Sigmoid colon (tissue), 7 donors: ENCODE data around the gene MED20. TPM values are rescaled to one million over a fixed set of nuclear protein-coding genes. Genes with fewer than 3 reads are reported as not detected.
"Not testable (repeated sequence)": the region's sequence is repeated elsewhere in the genome, so short reads cannot be mapped to it uniquely, and the experiment has no call there.

Experiments
- DNase-seq: peaks from one replicate; pipeline ENCODE4 v3.0.0-alpha.2; 2019
- H3K27ac ChIP-seq, 4 donors: fragments of 200-600 bp; sonication (generic); one replicate each; pipeline ENCODE4 v1.5.1; 2016 to 2019; ENCODE audit warnings: mild to moderate bottlenecking in 1 of 4
- H3K27me3 ChIP-seq, 3 donors: fragments of 200-600 bp; sonication (generic); one replicate each; pipeline ENCODE4 v1.5.1; 2019; ENCODE audit warnings: mild to moderate bottlenecking in 1 of 3
- H3K36me3 ChIP-seq, 4 donors: fragments of 200-600 bp; sonication (generic); one replicate each; pipeline ENCODE4 v1.5.1; 2016 to 2019
- H3K4me1 ChIP-seq, 4 donors: fragments of 200-600 bp; sonication (generic); one replicate each; pipeline ENCODE4 v1.5.1; 2017 to 2019
- H3K4me3 ChIP-seq, 4 donors: fragments of 200-600 bp; sonication (generic); one replicate each; pipeline ENCODE4 v1.5.1; 2017 to 2019; ENCODE audit warnings: mild to moderate bottlenecking in 2 of 4, moderate library complexity in 1 of 4
- H3K9me3 ChIP-seq, 4 donors: fragments of 200-600 bp in 3 of 4; sonication (generic) in 3 of 4; one replicate each; pipeline versions ENCODE4 v1.5.1 to v1.6.1; 2013 to 2019
- EP300 ChIP-seq, 4 donors: sonication (generic); formaldehyde crosslinking; IDR thresholded peaks; one replicate each; pipeline ENCODE4 v1.6.1; 2017; ENCODE audit warnings: antibody characterized with exemption in 4 of 4
- POLR2A ChIP-seq, 2 donors: fragments of 450-650 bp; IDR thresholded peaks; one replicate each; pipeline ENCODE4 v1.6.1; 2016; ENCODE audit warnings: antibody characterized with exemption in 2 of 2, mild to moderate bottlenecking in 2 of 2, moderate library complexity in 2 of 2
- POLR2AphosphoS5 ChIP-seq, 4 donors: sonication (generic); formaldehyde crosslinking; IDR thresholded peaks; one replicate each; pipeline ENCODE4 v1.6.1; 2017; ENCODE audit warnings: antibody characterized with exemption in 4 of 4
- WGBS, 2 donors: extraction: QIAGEN DNeasy Blood & Tissue Kit; methylation state at CpG; one replicate each; pipeline ENCODE4 v1.1.7; 2013; 5-methylcytosine and 5-hydroxymethylcytosine counted together
- intact Hi-C: fragments of 100-400 bp; cut with DNase I; formaldehyde crosslinking; loops from one replicate; pipeline ENCODE4 v1.15.1; 2023
- polyA plus RNA-seq, 3 donors: library from polyadenylated mRNA; stranded (reverse); fragments of 200-250 nt; gene quantifications; one replicate each; pipeline ENCODE4 v1.2.3, GENCODE V29; 2013
- total RNA-seq, 4 donors: library from RNA; depleted of rRNA; stranded (reverse); fragments of >200 nt; gene quantifications; one replicate each; pipeline ENCODE4 v1.1.0, GENCODE V29; 2016
- TF ChIP-seq, protein P1 (sequence below), 4 experiments: fragments of 450-650 bp in 3 of 4; fragments of 200-600 bp in 1 of 4; IDR thresholded peaks; one replicate each; pipeline ENCODE4 v1.5.1; 2016 to 2019; ENCODE audit warnings: antibody characterized with exemption in 4 of 4, mild to moderate bottlenecking in 3 of 4, moderate library complexity in 2 of 4
- donor health status: healthy with polysubstance abuse.
- donor health status: Bipolar disorder and iron deficiency.
- donor health status: healthy.

Gene MED20
- total and polyA plus RNA-seq, 7 donors: 7.8 to 15.5 (median 13.6) TPM

- no peaks in the 10 kb centered on the region for H3K4me1 ChIP-seq
- H3K27ac ChIP-seq: no peak overlapping the region
- DNase-seq: no peak
- H3K36me3 ChIP-seq: no peaks in the 10 kb centered on the region
- TF ChIP-seq POLR2A (IDR thresholded peaks at IDR 0.05) (no peak), EP300 (IDR thresholded peaks at IDR 0.05) (no peak), POLR2AphosphoS5 (IDR thresholded peaks at IDR 0.05) (no peak)
- TF ChIP-seq, protein P1, sequence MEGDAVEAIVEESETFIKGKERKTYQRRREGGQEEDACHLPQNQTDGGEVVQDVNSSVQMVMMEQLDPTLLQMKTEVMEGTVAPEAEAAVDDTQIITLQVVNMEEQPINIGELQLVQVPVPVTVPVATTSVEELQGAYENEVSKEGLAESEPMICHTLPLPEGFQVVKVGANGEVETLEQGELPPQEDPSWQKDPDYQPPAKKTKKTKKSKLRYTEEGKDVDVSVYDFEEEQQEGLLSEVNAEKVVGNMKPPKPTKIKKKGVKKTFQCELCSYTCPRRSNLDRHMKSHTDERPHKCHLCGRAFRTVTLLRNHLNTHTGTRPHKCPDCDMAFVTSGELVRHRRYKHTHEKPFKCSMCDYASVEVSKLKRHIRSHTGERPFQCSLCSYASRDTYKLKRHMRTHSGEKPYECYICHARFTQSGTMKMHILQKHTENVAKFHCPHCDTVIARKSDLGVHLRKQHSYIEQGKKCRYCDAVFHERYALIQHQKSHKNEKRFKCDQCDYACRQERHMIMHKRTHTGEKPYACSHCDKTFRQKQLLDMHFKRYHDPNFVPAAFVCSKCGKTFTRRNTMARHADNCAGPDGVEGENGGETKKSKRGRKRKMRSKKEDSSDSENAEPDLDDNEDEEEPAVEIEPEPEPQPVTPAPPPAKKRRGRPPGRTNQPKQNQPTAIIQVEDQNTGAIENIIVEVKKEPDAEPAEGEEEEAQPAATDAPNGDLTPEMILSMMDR (IDR thresholded peaks at IDR 0.05): no peak
- H3K9me3 ChIP-seq: no peaks in the 10 kb centered on the region
- intact Hi-C loops: no loop called here
- WGBS, 2 donors: 86 to 90% methylated on average over 10 of the region's 10 CpGs
- H3K4me3 ChIP-seq: no peak overlapping the region
- H3K27me3 ChIP-seq: no peaks in the 10 kb centered on the region
Observed at GRCh38 chr6:41947581-41948220, 26.8 kb upstream of the MED20 start.

DNA sequence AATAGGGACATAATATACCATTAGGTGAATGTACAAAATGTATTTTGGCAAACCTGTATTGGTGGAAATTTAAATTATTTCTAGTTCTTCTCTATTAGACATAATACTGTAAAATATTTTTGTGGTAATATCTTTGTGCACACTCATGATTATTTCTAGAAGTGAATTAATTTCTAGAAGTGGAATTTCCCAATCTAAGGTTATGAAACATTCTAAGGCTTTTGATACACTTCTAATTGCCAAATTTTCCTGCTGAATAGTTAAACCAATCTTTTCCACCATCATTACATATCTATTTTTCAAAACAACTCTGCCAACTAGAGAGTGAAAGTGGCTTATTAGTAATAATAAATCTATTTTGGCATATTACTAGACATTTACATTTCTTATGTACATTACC, 22.5 kb upstream of the MED20 start:
- Histone ChIP-seq H3K27me3 (no peaks in the 10 kb centered on the region), H3K4me3 (no peak overlapping the region), H3K4me1 (peaks cover 0 to 34% (median 31%) of the 10 kb centered on the region in 4 donors), H3K9me3 (no peaks in the 10 kb centered on the region), H3K36me3 (no peaks in the 10 kb centered on the region), H3K27ac (no peak overlapping the region)
- DNase-seq: no peak
- TF ChIP-seq EP300 (IDR thresholded peaks at IDR 0.05) (no peak), POLR2AphosphoS5 (IDR thresholded peaks at IDR 0.05) (no peak), POLR2A (IDR thresholded peaks at IDR 0.05) (no peak)
- TF ChIP-seq, protein P1 (IDR thresholded peaks at IDR 0.05): no peak
- intact Hi-C loops: loop anchor here (5.0 kb wide), 1 partner anchor 161 kb away; the partner anchor contains the start of gene PRICKLE4

- not testable (repeated sequence) for H3K27me3 ChIP-seq, DNase-seq, H3K9me3 ChIP-seq, H3K4me3 ChIP-seq, H3K36me3 ChIP-seq
- intact Hi-C loops: loop anchor here (5.0 kb wide), 1 partner anchor 161 kb away; the partner anchor contains the start of gene PRICKLE4
- H3K4me1 ChIP-seq: peaks cover 0 to 39% (median 36%) of the 10 kb centered on the region in 4 donors
- peak overlapping the region in 3 of 4 donors; percentile 86 to 94 (median 88) for H3K27ac ChIP-seq
- 91 to 95% methylated on average over 14 of the region's 14 CpGs for WGBS, 2 donors
Observed at GRCh38 chr6:41942882-41943281, 21.9 kb upstream of the MED20 start.

DNA sequence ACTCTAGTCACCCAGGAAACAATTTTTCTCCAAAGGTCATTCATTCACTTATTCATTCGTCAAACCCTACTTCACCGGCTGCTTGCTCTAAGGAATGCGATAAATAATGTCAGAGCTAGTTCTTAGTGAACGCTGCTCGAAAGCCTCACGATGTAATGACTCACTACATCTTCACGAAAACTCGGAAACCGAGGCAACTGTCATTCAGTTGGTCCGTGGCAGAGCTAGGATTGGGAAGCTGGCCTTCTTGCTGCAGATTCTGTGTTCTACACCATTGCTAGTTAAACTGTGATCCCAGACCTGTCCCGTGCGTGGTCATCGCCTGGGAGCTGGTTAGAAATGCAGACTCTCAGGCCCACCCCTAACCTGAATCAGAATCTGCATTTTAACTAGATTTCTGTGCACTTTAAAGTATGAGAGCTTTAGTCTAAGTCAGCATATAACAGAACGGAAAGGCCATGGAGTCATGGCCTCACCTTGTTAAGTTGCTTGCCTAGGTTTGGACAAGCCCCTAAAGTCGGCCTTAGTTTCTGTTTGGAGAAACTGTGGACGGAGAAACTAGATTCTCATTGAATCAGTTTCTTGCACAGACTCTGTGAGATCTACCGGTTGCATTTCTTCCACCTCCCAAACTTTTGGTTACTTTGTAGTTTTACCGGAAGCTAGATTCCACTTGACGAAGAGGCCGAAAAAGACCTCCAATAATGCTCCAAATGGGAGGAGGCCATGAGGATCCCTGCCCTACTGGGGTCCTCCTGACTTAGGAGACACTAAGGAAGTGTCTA, 21.3 kb upstream of the MED20 start:
- 30 to 37% methylated on average over 20 of the region's 20 CpGs for WGBS, 2 donors
- intact Hi-C loops: loop anchor here (5.0 kb wide), 1 partner anchor 160 kb away; the partner anchor contains the start of gene PRICKLE4

More for the DNA sequence above, 21.3 kb upstream of the MED20 start:
- no peak for DNase-seq
- H3K4me1 ChIP-seq: peaks cover 0 to 45% (median 40%) of the 10 kb centered on the region in 4 donors
- no peaks in the 10 kb centered on the region for H3K27me3 ChIP-seq
- TF ChIP-seq EP300 (IDR thresholded peaks at IDR 0.05) (no peak), POLR2AphosphoS5 (IDR thresholded peaks at IDR 0.05) (no peak), POLR2A (IDR thresholded peaks at IDR 0.05) (no peak)
- TF ChIP-seq, protein P1 (IDR thresholded peaks at IDR 0.05): no peak
- H3K36me3 ChIP-seq: no peaks in the 10 kb centered on the region
- H3K4me3 ChIP-seq: peak overlapping the region; percentile 31 to 82 (median 66)
- H3K27ac ChIP-seq: peak overlapping the region; percentile 86 to 94 (median 89)
- no peaks in the 10 kb centered on the region for H3K9me3 ChIP-seq
